Vagina (tissue), 2 donors: ENCODE measurements around the gene HMGB1. TPM values are rescaled to one million over a fixed set of nuclear protein-coding genes. Genes with fewer than 3 reads are reported as not detected.

Experiments used
- DNase-seq, 2 donors: peaks; one replicate each; pipeline ENCODE4 v3.0.0-alpha.2; 2017; ENCODE audit errors: extremely low spot score in 2 of 2
- H3K27ac ChIP-seq: fragments of 200-600 bp; sonication (generic); one replicate; pipeline ENCODE4 v1.5.1; 2019
- H3K27me3 ChIP-seq: fragments of 200-600 bp; sonication (generic); one replicate; pipeline ENCODE4 v1.5.1; 2019
- H3K36me3 ChIP-seq, 2 donors: fragments of 200-600 bp; sonication (generic); one replicate each; pipeline ENCODE4 v1.5.1; 2017 to 2019
- H3K4me1 ChIP-seq: fragments of 200-600 bp; sonication (generic); one replicate; pipeline ENCODE4 v1.5.1; 2019
- H3K4me3 ChIP-seq, 2 donors: fragments of 200-600 bp; sonication (generic); 1 replicate in 1 of 2; 2 replicates in 1 of 2; pipeline ENCODE4 v1.5.1; 2016 to 2019
- H3K9me3 ChIP-seq: fragments of 200-600 bp; sonication (generic); one replicate; pipeline ENCODE4 v1.5.1; 2019
- POLR2A ChIP-seq, 2 donors: fragments of 450-650 bp; IDR thresholded peaks; one replicate each; pipeline ENCODE4 v1.6.1; 2017; ENCODE audit warnings: antibody characterized with exemption in 2 of 2, mild to moderate bottlenecking in 2 of 2, moderate library complexity in 2 of 2
- POLR2AphosphoS5 ChIP-seq, 2 donors: sonication (generic); formaldehyde crosslinking; IDR thresholded peaks; one replicate each; pipeline ENCODE4 v1.9.0; 2017; ENCODE audit warnings: antibody characterized with exemption in 2 of 2, mild to moderate bottlenecking in 2 of 2, low read depth in 1 of 2; ENCODE audit not compliant: insufficient read depth in 1 of 2
- intact Hi-C: fragments of 100-400 bp; cut with DNase I; formaldehyde crosslinking; loops from one replicate; pipeline ENCODE4 v1.15.1; 2023
- total RNA-seq: library from RNA; depleted of rRNA; stranded (reverse); fragments of >200 nt; gene quantifications from one replicate; pipeline ENCODE4 v1.2.3, GENCODE V29; 2016
- TF ChIP-seq, protein P1 (sequence below), 3 experiments: fragments of 450-650 bp in 2 of 3; fragments of 200-600 bp in 1 of 3; sonication (generic) in 1 of 3; IDR thresholded peaks; one replicate each; pipeline ENCODE4 v1.5.1; 2017 to 2019; ENCODE audit warnings: antibody characterized with exemption in 3 of 3, mild to moderate bottlenecking in 2 of 3, moderate library complexity in 2 of 3

The HMGB1 gene
- total RNA-seq, 1 donor from 2014 or later = 215 TPM

GRCh38 chr13:30479883-30480219 is 14.1 kb upstream of the HMGB1 start:
- DNase-seq = no peak
- H3K4me3 ChIP-seq = no peak overlapping the region
- no peaks in the 10 kb centered on the region for H3K27me3 ChIP-seq
- no peaks in the 10 kb centered on the region for H3K4me1 ChIP-seq
- no peaks in the 10 kb centered on the region for H3K36me3 ChIP-seq
- intact Hi-C loops = no loop called here
- no peak overlapping the region for H3K27ac ChIP-seq
- no peak for TF ChIP-seq POLR2A (IDR thresholded peaks at IDR 0.05)
- no peak for TF ChIP-seq POLR2AphosphoS5 (IDR thresholded peaks at IDR 0.05; ENCODE audit: insufficient read depth in 1 of 2, low read depth in 1 of 2)
- TF ChIP-seq, protein P1, sequence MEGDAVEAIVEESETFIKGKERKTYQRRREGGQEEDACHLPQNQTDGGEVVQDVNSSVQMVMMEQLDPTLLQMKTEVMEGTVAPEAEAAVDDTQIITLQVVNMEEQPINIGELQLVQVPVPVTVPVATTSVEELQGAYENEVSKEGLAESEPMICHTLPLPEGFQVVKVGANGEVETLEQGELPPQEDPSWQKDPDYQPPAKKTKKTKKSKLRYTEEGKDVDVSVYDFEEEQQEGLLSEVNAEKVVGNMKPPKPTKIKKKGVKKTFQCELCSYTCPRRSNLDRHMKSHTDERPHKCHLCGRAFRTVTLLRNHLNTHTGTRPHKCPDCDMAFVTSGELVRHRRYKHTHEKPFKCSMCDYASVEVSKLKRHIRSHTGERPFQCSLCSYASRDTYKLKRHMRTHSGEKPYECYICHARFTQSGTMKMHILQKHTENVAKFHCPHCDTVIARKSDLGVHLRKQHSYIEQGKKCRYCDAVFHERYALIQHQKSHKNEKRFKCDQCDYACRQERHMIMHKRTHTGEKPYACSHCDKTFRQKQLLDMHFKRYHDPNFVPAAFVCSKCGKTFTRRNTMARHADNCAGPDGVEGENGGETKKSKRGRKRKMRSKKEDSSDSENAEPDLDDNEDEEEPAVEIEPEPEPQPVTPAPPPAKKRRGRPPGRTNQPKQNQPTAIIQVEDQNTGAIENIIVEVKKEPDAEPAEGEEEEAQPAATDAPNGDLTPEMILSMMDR (IDR thresholded peaks at IDR 0.05) = no peak
- no peaks in the 10 kb centered on the region for H3K9me3 ChIP-seq

DNA sequence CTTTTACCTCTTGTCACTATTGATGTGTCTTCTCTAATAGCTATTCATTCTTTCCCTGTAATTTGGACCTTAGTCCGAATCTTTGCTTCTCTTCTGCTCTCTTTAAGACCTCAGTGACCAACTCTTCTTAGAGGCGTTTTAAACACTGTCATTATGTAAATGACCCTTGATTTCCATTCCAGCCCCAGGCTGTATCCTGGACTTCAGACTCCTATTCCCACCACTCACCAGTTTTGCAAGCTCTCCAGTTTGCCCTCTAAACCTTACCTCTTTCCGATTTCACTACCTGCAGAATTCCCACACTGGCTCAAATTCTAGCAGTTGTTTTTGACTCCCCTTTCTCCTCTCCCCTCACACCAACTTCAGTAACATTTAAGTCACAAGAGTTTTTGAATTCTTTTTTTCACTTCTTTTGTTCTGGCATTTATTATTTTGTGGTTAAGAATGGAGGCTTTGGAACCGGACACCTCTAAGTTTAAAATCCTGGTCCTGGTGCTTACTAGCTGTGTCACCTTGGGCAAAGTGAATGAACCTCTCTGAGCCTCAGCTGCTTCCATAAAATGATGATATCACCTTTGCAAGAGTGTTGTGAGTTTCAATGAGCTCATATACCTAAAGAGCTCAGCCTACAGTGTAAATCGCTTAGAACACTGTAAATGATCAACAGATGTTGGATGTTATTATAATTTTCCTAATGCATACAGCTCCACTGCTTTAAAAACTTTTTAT is 13.6 kb upstream of the HMGB1 start:
- H3K36me3 ChIP-seq = no peaks in the 10 kb centered on the region
- intact Hi-C loops = no loop called here
- H3K4me3 ChIP-seq = no peak overlapping the region
- no peaks in the 10 kb centered on the region for H3K4me1 ChIP-seq
- H3K27ac ChIP-seq = no peak overlapping the region
- no peak for DNase-seq
- TF ChIP-seq, protein P1 (IDR thresholded peaks at IDR 0.05) = no peak
- TF ChIP-seq POLR2A (IDR thresholded peaks at IDR 0.05) (no peak), POLR2AphosphoS5 (IDR thresholded peaks at IDR 0.05; ENCODE audit: insufficient read depth in 1 of 2, low read depth in 1 of 2) (no peak)
- no peaks in the 10 kb centered on the region for H3K27me3 ChIP-seq
- H3K9me3 ChIP-seq = no peaks in the 10 kb centered on the region

DNA sequence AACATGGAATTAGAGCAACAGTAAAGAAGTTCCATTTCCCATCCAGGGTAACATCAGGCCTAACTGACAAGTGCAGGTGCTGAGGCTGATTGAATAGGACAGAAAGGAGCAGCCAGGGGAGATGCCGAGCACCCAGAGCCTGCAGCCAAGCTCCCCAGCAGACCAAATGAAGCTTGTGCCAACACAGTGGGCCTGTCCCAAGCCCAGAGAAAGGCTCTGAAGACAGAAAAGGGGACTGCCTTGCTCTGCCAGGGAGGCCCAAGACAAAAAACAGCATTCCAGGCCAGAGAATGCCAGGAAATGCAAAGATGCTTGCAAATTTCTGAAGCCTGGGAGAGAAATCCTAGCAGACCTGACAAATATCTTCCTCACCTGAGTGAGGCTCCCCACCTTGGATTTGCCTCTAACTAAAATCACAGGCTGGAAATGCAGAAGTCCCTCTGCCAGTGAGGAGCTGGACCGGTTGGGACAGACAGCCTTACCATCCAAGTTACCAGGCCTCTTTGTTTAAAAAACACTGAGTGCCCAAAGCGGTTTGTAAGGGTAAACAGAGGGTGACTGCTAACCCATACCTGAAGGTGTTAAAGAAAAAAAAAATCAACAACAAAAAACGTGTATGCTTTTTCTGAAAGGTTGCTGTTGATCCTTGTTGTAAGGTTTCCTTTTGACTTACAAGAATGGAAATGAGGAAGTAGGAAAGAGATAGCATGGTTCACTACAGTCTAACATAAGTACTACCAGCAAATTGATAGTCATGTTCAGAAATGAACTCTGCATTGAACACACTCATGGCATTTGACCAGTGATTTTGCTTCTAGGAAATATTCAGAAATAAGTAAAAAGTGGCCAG is 11.8 kb upstream of the HMGB1 start:
- no peak overlapping the region for H3K27ac ChIP-seq
- no peaks in the 10 kb centered on the region for H3K9me3 ChIP-seq
- intact Hi-C loops = no loop called here
- H3K36me3 ChIP-seq = no peaks in the 10 kb centered on the region
- H3K4me3 ChIP-seq = no peak overlapping the region
- DNase-seq = no peak
- no peaks in the 10 kb centered on the region for H3K4me1 ChIP-seq
- no peak for TF ChIP-seq POLR2A (IDR thresholded peaks at IDR 0.05)
- TF ChIP-seq POLR2AphosphoS5 (IDR thresholded peaks at IDR 0.05; ENCODE audit: insufficient read depth in 1 of 2, low read depth in 1 of 2) = no peak
- TF ChIP-seq, protein P1 (IDR thresholded peaks at IDR 0.05) = no peak
- H3K27me3 ChIP-seq = no peaks in the 10 kb centered on the region

- no peaks in the 10 kb centered on the region for H3K36me3 ChIP-seq
- no peak overlapping the region for H3K4me3 ChIP-seq
- no peaks in the 10 kb centered on the region for H3K4me1 ChIP-seq
- DNase-seq = no peak
- TF ChIP-seq, protein P1 (IDR thresholded peaks at IDR 0.05) = no peak
- TF ChIP-seq POLR2A (IDR thresholded peaks at IDR 0.05) (no peak), POLR2AphosphoS5 (IDR thresholded peaks at IDR 0.05; ENCODE audit: insufficient read depth in 1 of 2, low read depth in 1 of 2) (no peak)
- H3K27ac ChIP-seq = no peak overlapping the region
- intact Hi-C loops = no loop called here
- H3K27me3 ChIP-seq = no peaks in the 10 kb centered on the region
- no peaks in the 10 kb centered on the region for H3K9me3 ChIP-seq
These were observed 7.9 kb upstream of the HMGB1 start for GRCh38 chr13:30473675-30474074.
